HEK293T (cell line): ENCODE data around the gene ARID1A.
A peak's percentile ranks its signal among the peaks of the same experiment; 100 is the strongest.

ENCODE experiments used
- CTCF ChIA-PET: fragments of 350-600 bp; formaldehyde crosslinking; extraction: SDS; loops from one replicate; lab custom pipeline; 2021; ENCODE audit warnings: antibody characterized with exemption, inconsistent platforms; lab: Yijun Ruan, JAX
- POLR2A ChIA-PET: fragments of 350-600 bp; formaldehyde crosslinking; extraction: SDS; loops from one replicate; lab custom pipeline; 2020; ENCODE audit warnings: antibody characterized with exemption, inconsistent platforms; lab: Yijun Ruan, JAX
- DNase-seq: peaks from one replicate; pipeline ENCODE4 v3.0.0; 2012; ENCODE audit warnings: mixed read lengths; ENCODE audit errors: extremely low spot score
- ARNT ChIP-seq: fragments of 450-650 bp; IDR thresholded peaks from 2 replicates; pipeline ENCODE4 v1.6.1; 2017; ENCODE audit warnings: mild to moderate bottlenecking
- BHLHE40 ChIP-seq: fragments of 450-650 bp; IDR thresholded peaks from 2 replicates; pipeline ENCODE4 v1.6.1; 2016; ENCODE audit warnings: mild to moderate bottlenecking, moderate library complexity, borderline replicate concordance
- CTBP1 ChIP-seq: fragments of 450-650 bp; IDR thresholded peaks from 2 replicates; pipeline ENCODE4 v1.6.1; 2016; ENCODE audit warnings: borderline replicate concordance
- ELF4 ChIP-seq: fragments of 450-650 bp; IDR thresholded peaks from 2 replicates; pipeline ENCODE4 v1.6.1; 2017; ENCODE audit warnings: antibody characterized with exemption
- FOXA1 ChIP-seq: fragments of 450-650 bp; IDR thresholded peaks from 2 replicates; pipeline ENCODE4 v1.6.1; 2016; ENCODE audit warnings: mild to moderate bottlenecking
- FOXK2 ChIP-seq: fragments of 450-650 bp; IDR thresholded peaks from 2 replicates; pipeline ENCODE4 v1.6.1; 2016; ENCODE audit warnings: mild to moderate bottlenecking
- FOXM1 ChIP-seq: fragments of 450-650 bp; IDR thresholded peaks from 2 replicates; pipeline ENCODE4 v1.6.1; 2017; ENCODE audit warnings: mild to moderate bottlenecking, borderline replicate concordance
- HDGF ChIP-seq: fragments of 450-650 bp; IDR thresholded peaks from 2 replicates; pipeline ENCODE4 v1.6.1; 2017; ENCODE audit warnings: antibody characterized with exemption, borderline replicate concordance
- L3MBTL2 ChIP-seq: fragments of 450-650 bp; conservative IDR thresholded peaks from 2 replicates; pipeline ENCODE4 v1.6.1; 2016; ENCODE audit warnings: mild to moderate bottlenecking
- LEF1 ChIP-seq: fragments of 450-650 bp; IDR thresholded peaks from 2 replicates; pipeline ENCODE4 v1.6.1; 2017; ENCODE audit warnings: mild to moderate bottlenecking, borderline replicate concordance
- NFRKB ChIP-seq: fragments of 450-650 bp; IDR thresholded peaks from 2 replicates; pipeline ENCODE4 v1.6.1; 2016; ENCODE audit warnings: mild to moderate bottlenecking, moderate library complexity
- PKNOX1 ChIP-seq: fragments of 450-650 bp; IDR thresholded peaks from 2 replicates; pipeline ENCODE4 v1.6.1; 2016
- SP1 ChIP-seq: fragments of 450-650 bp; IDR thresholded peaks from 2 replicates; pipeline ENCODE4 v1.6.1; 2017
- SUZ12 ChIP-seq: fragments of 450-650 bp; IDR thresholded peaks from 2 replicates; pipeline ENCODE4 v1.6.1; 2016; ENCODE audit warnings: mild to moderate bottlenecking
- TARDBP ChIP-seq: fragments of 450-650 bp; IDR thresholded peaks from 2 replicates; pipeline ENCODE4 v1.6.1; 2016
- ZNF384 ChIP-seq: fragments of 450-650 bp; IDR thresholded peaks from 2 replicates; pipeline ENCODE4 v1.6.1; 2016

Gene ARID1A

DNA sequence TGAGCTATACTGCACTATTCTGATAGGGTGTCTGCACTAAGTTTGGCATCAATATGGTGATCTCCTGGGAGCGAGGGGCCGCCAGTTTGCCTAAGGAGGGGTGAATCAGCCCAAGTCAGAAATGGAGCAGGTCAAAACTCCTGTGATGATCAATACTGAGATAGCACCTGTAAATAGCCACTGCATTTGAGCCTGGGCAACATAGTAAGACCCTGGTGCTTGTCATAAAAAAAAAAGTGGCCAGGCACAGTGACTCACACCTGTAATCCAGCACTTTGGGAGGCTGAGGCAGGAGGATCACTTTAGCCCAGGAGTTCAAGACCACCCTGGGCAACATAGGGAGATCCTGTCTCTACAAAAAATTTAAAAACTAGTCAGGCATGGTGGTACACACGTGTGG lies 119.1 kb downstream of the ARID1A start:
- ChIA-PET POLR2A (interaction anchor here (0.6 kb wide), 1 partner anchor 26 kb away, joined by 3 read pairs; no protein-coding TSS in a partner anchor), CTCF (no interaction called here)
- DNase-seq: no peak
- TF ChIP-seq FOXM1 (no peak), LEF1 (no peak), L3MBTL2 (no peak), CTBP1 (no peak), ZNF384 (no peak), SP1 (no peak), BHLHE40 (no peak)

GRCh38 chr1:26820784-26821269 lies 125.0 kb downstream of the ARID1A start:
- TF ChIP-seq ZNF384 (no peak), SP1 (no peak), TARDBP (no peak), L3MBTL2 (no peak), HDGF (no peak), LEF1 (no peak), ELF4 (no peak), FOXA1 (no peak), BHLHE40 (no peak), FOXM1 (no peak), ARNT (no peak), NFRKB (no peak)
- ChIA-PET POLR2A (interaction anchor here (0.6 to 1.1 kb wide), 3 partner anchors 33 to 69 kb away, joined by 3 to 4 read pairs (median 3); partner anchors contain the start of genes GPN2 and PIGV), CTCF (interaction anchor here (0.6 to 1.0 kb wide), 2 partner anchors 9 to 21 kb away, joined by 3 read pairs; no protein-coding TSS in a partner anchor)
- no peak for DNase-seq

DNA sequence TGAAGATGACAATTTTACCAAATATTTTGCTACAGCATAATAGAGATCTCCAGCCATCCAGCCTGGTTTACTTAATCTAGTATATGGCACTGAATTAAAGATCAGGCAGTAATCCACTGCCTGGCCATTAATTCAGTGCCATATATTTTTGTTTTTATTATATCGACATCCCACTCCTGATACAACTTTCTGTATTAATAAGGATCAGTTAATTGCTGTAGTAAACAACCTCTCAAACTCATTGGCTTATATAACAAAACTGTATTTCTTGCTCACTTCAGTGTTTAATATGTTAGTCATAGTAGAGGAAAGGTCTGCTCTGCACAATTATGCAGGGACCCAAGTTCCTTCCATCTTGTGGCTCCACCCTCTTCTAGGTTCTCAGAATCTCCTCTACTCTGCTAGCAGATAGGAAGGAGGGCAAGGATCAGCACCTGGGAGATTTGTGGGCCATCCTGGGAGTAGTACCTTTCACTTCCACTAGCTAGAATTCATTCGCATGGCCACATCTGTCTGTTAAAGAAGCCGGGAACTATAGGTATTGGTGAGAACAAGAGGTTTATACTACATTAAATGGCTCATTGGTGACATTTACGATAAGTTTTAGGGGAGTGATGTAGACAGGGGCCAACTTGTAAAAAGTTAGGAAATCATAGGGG lies 127.1 kb downstream of the ARID1A start:
- POLR2A ChIA-PET: interaction anchor here (1.0 kb wide), 1 partner anchor 42 kb away, joined by 3 read pairs; no protein-coding TSS in a partner anchor
- TF ChIP-seq NFRKB: no peak
- no peak for TF ChIP-seq ARNT
- TF ChIP-seq FOXA1: no peak
- TF ChIP-seq BHLHE40: no peak
- TF ChIP-seq TARDBP: no peak
- TF ChIP-seq CTBP1: no peak
- TF ChIP-seq L3MBTL2: no peak
- no peak for TF ChIP-seq ELF4
- no peak for TF ChIP-seq FOXM1
- no peak for TF ChIP-seq LEF1
- TF ChIP-seq SP1: no peak
- TF ChIP-seq ZNF384: no peak
- TF ChIP-seq PKNOX1: no peak
- no peak for TF ChIP-seq HDGF
- no peak for TF ChIP-seq SUZ12
- no peak for TF ChIP-seq FOXK2
- CTCF ChIA-PET: no interaction called here
- no peak for DNase-seq

GRCh38 chr1:26824731-26825130 lies 128.9 kb downstream of the ARID1A start:
- ChIA-PET CTCF (no interaction called here), POLR2A (interaction anchor here (0.9 to 1.7 kb wide), 2 partner anchors 15 to 41 kb away, joined by 3 to 4 read pairs; no protein-coding TSS in a partner anchor)
- no peak for DNase-seq
- TF ChIP-seq L3MBTL2 (no peak), TARDBP (no peak), ARNT (no peak), SUZ12 (no peak), FOXM1 (no peak), NFRKB (no peak), FOXA1 (no peak), BHLHE40 (no peak), FOXK2 (no peak), ELF4 (no peak), LEF1 (no peak), HDGF (no peak), PKNOX1 (no peak), CTBP1 (no peak), SP1 (no peak), ZNF384 (no peak)

DNA sequence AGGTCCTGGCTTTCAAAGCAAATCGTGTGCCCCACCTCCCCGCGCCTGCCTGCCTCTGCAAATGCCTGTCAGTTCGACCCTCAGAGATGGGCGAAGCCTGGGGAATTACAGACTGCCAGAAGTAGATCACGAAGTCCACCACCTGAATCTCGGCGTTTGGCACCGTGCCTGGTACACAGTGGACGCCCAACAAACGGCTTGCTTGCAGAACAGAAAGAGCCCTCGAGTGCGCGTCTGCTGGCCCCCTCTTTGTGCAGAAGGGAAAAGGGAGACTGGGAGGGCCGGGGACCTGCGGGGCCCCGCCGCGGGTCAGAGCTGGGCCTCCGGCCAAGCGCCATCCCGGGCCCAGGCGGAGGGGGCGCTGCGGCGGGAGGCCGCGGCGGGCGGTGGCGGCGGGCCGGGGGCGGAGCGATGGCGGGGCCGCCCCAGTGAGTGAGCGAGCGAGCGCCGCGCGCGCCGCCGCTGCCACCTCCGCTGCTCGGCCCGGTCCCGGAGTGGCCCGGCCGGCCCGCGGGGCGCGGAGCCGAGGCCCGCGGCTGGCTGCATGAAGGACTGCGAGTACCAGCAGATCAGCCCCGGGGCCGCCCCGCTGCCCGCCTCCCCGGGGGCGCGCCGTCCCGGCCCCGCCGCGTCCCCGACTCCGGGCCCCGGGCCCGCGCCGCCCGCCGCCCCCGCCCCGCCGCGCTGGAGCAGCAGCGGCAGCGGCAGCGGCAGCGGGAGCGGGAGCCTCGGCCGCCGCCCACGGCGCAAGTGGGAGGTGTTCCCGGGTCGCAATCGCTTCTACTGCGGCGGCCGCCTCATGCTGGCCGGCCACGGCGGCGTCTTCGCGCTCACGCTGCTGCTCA lies 130.7 kb downstream of the ARID1A start, which contains the start of gene ZDHHC18:
Gene ZDHHC18, plus strand, starts transcription at position 428 of the 845 bp plus-strand sequence. Its CDS starts 117 bp downstream, at position 545.
- ChIA-PET CTCF (interaction anchor here (1.0 kb wide), 1 partner anchor 40 kb away, joined by 3 read pairs; no protein-coding TSS in a partner anchor), POLR2A (interaction anchor here (0.5 to 1.0 kb wide), 7 partner anchors 15 to 40 kb away, joined by 3 to 8 read pairs (median 3); no protein-coding TSS in a partner anchor)
- DNase-seq: peak; percentile 92
- TF ChIP-seq LEF1: no peak
- peak; percentile 67 for TF ChIP-seq L3MBTL2
- TF ChIP-seq ZNF384: no peak
- TF ChIP-seq PKNOX1: no peak
- no peak for TF ChIP-seq TARDBP
- TF ChIP-seq FOXA1: no peak
- TF ChIP-seq BHLHE40: no peak
- TF ChIP-seq CTBP1: no peak
